Measurements from ENCODE around the gene PIWIL4.

Gene PIWIL4

GRCh38 chr11:94662846-94663390 lies 95.8 kb downstream of the PIWIL4 start:
- Histone ChIP-seq H3K4me1 (ENCODE audit: control insufficient read depth, insufficient read depth, low read length) (no peaks in the 10 kb centered on the region), H3K36me3 (ENCODE audit: control insufficient read depth in 2 of 2, insufficient read depth in 1 of 2, low read length in 2 of 2) (no peaks in the 10 kb centered on the region), H3K4me3 (ENCODE audit: low read depth, low read length) (no peak overlapping the region), H3K27ac (ENCODE audit: extremely low read depth, low read depth, low read length) (no peak overlapping the region), H3K9me3 (ENCODE audit: control insufficient read depth, insufficient read depth, low read depth, low read length) (no peaks in the 10 kb centered on the region)
- ChIA-PET CTCF (interaction anchor here (0.9 kb wide), 1 partner anchor 10 kb away, joined by 3 read pairs; no protein-coding TSS in a partner anchor), POLR2A (no interaction called here)
- TF ChIP-seq OSR2 (tag by site-specific recombination; IDR thresholded peaks at IDR 0.05) (no peak), ZBTB20 (tag by site-specific recombination; IDR thresholded peaks at IDR 0.05) (no peak), FEZF1 (tag by site-specific recombination; IDR thresholded peaks at IDR 0.05) (no peak), PRDM10 (tag by site-specific recombination; IDR thresholded peaks at IDR 0.05) (no peak), ZNF132 (tag by site-specific recombination; IDR thresholded peaks at IDR 0.05; ENCODE audit: borderline replicate concordance) (no peak), ZNF133 (tag by site-specific recombination; IDR thresholded peaks at IDR 0.05) (no peak), ZNF26 (tag by site-specific recombination; IDR thresholded peaks at IDR 0.05) (no peak), ZNF544 (tag by site-specific recombination; IDR thresholded peaks at IDR 0.05) (no peak), ZBTB21 (tag by site-specific recombination; IDR thresholded peaks at IDR 0.05) (no peak), ZNF830 (tag by site-specific recombination; IDR thresholded peaks at IDR 0.05; ENCODE audit: low read depth) (no peak), SP3 (tag by site-specific recombination; IDR thresholded peaks at IDR 0.05) (no peak), RBAK (tag by site-specific recombination; IDR thresholded peaks at IDR 0.05) (no peak), ZNF626 (tag by site-specific recombination; IDR thresholded peaks at IDR 0.05) (no peak), ZNF211 (tag by site-specific recombination; IDR thresholded peaks at IDR 0.05; ENCODE audit: low read depth) (no peak), ZBTB11 (tag by site-specific recombination; conservative IDR thresholded peaks at IDR 0.05; ENCODE audit: low read depth) (no peak), ZNF530 (tag by site-specific recombination; IDR thresholded peaks at IDR 0.05; ENCODE audit: low read depth) (no peak), ZNF580 (tag by site-specific recombination; IDR thresholded peaks at IDR 0.05) (no peak), ZNF280D (tag by site-specific recombination; IDR thresholded peaks at IDR 0.05) (no peak), ZNF266 (tag by site-specific recombination; IDR thresholded peaks at IDR 0.05; ENCODE audit: low read depth) (no peak), ZNF488 (tag by site-specific recombination; IDR thresholded peaks at IDR 0.05) (no peak)
